H1 (cell line): ENCODE data around the gene SLC12A5. TPM values are rescaled to one million over a fixed set of nuclear protein-coding genes. Genes with fewer than 3 reads are reported as not detected.

Experiments used
- CREB1 ChIP-seq: IDR thresholded peaks from 2 replicates; pipeline ENCODE4 v1.6.1; 2012; ENCODE audit warnings: inconsistent platforms
- EGR1 ChIP-seq: IDR thresholded peaks from 2 replicates; pipeline ENCODE4 v1.6.1; 2011; ENCODE audit warnings: low read depth, low read length, borderline replicate concordance
- EP300 ChIP-seq, 2 experiments: IDR thresholded peaks; 1 replicate in 1 of 2; 2 replicates in 1 of 2; pipeline ENCODE4 v1.6.1; 2011 to 2012; ENCODE audit warnings: low read depth in 2 of 2, low read length in 2 of 2, mild to moderate bottlenecking in 2 of 2, borderline replicate concordance in 1 of 2, inconsistent platforms in 1 of 2, moderate library complexity in 1 of 2
- FOSL1 ChIP-seq: IDR thresholded peaks from 2 replicates; pipeline ENCODE4 v1.6.1; 2011; ENCODE audit warnings: mild to moderate bottlenecking, low read depth, low read length, moderate library complexity; ENCODE audit not compliant: insufficient read depth
- KDM5A ChIP-seq: fragments of 200-600 bp; IDR thresholded peaks from 2 replicates; pipeline ENCODE4 v1.7.1; 2012; ENCODE audit warnings: mild to moderate bottlenecking, low read length, inconsistent platforms, mixed read lengths
- RNF2 ChIP-seq: fragments of 200-900, 300-1000 bp; sonication (generic); IDR thresholded peaks from 2 replicates; pipeline ENCODE4 v1.7.1; 2016; ENCODE audit warnings: borderline replicate concordance, low read depth, mild to moderate bottlenecking, antibody characterized with exemption, low read length; ENCODE audit not compliant: poor library complexity, severe bottlenecking; ENCODE audit errors: missing control alignments
- SIN3A ChIP-seq, 2 experiments: IDR thresholded peaks in 1 of 2; conservative IDR thresholded peaks in 1 of 2; 2 replicates each; pipeline ENCODE4 v1.6.1; 2011 to 2012; ENCODE audit warnings: low read length in 2 of 2, improper control_type of control experiment in 1 of 2, low read depth in 1 of 2, mild to moderate bottlenecking in 1 of 2
- SIRT6 ChIP-seq: IDR thresholded peaks from one replicate; pipeline ENCODE4 v1.7.1; 2012; ENCODE audit warnings: low read length, inconsistent platforms
- SIX5 ChIP-seq: IDR thresholded peaks from 2 replicates; pipeline ENCODE4 v1.6.1; 2011; ENCODE audit warnings: mild to moderate bottlenecking, low read depth, low read length
- SUZ12 ChIP-seq: fragments of 200-600 bp; sonication (generic); IDR thresholded peaks from 2 replicates; pipeline ENCODE4 v1.6.1; 2012; ENCODE audit warnings: mild to moderate bottlenecking, inconsistent platforms, low read length, moderate library complexity, mixed read lengths
- TEAD4 ChIP-seq: IDR thresholded peaks from 2 replicates; pipeline ENCODE4 v1.6.1; 2012; ENCODE audit warnings: low read depth, low read length, inconsistent platforms, mixed read lengths
- polyA plus RNA-seq, 7 experiments: library from polyadenylated mRNA; depleted of rRNA in 3 of 7; stranded (reverse) in 5 of 7; unstranded in 2 of 7; fragments of >200 nt in 5 of 7; fragments of 200-250 nt in 2 of 7; gene quantifications; 1 replicate in 5 of 7; 2 replicates in 1 of 7; 4 replicates in 1 of 7; pipeline versions ENCODE4 v1.2.1 to v1.2.3, GENCODE V29; 2011 to 2013; ENCODE audit warnings: missing spikeins in 2 of 7, mixed read lengths in 2 of 7
- total RNA-seq: library from RNA; stranded (reverse); fragmentation: NEBNext Ultra II Directional; extraction: Animal tissue kit (Norgen Biotek cat#: 25700); gene quantifications from 2 replicates; pipeline ENCODE4 v1.2.1, GENCODE V29; 2021
- TF ChIP-seq, protein P1 (sequence below): fragments of 300-600 bp; sonication (generic); IDR thresholded peaks from 2 replicates; pipeline ENCODE4 v1.7.1; 2012; ENCODE audit warnings: low read length, moderate library complexity, mild to moderate bottlenecking, inconsistent platforms; ENCODE audit not compliant: insufficient replicate concordance

SLC12A5 gene
- total and polyA plus RNA-seq, 2 of the 8 experiments (the other 6 are each of a cell fraction or from before 2014, with no cell fraction given) = 1.9 to 7.3 TPM

DNA sequence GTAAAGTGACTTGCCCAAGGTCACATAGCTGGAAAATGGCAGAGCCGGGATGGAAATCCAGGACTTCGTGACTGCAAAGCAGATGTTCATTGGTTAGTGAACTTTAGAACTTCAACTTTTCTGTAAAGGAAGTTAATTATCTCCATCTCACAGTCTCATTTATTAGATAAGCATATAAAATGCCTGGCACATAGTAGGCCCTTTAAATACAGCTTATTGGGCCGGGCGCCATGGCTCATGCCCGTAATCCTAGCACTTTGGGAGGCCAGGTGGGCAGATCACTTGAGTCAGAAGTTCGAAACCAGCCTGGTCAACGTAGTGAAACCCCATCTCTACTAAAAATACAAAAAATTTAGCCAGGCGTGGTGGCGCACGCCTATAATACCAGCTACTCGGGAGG is 22.1 kb upstream of the SLC12A5 start (continued):
- TF ChIP-seq, protein P1, sequence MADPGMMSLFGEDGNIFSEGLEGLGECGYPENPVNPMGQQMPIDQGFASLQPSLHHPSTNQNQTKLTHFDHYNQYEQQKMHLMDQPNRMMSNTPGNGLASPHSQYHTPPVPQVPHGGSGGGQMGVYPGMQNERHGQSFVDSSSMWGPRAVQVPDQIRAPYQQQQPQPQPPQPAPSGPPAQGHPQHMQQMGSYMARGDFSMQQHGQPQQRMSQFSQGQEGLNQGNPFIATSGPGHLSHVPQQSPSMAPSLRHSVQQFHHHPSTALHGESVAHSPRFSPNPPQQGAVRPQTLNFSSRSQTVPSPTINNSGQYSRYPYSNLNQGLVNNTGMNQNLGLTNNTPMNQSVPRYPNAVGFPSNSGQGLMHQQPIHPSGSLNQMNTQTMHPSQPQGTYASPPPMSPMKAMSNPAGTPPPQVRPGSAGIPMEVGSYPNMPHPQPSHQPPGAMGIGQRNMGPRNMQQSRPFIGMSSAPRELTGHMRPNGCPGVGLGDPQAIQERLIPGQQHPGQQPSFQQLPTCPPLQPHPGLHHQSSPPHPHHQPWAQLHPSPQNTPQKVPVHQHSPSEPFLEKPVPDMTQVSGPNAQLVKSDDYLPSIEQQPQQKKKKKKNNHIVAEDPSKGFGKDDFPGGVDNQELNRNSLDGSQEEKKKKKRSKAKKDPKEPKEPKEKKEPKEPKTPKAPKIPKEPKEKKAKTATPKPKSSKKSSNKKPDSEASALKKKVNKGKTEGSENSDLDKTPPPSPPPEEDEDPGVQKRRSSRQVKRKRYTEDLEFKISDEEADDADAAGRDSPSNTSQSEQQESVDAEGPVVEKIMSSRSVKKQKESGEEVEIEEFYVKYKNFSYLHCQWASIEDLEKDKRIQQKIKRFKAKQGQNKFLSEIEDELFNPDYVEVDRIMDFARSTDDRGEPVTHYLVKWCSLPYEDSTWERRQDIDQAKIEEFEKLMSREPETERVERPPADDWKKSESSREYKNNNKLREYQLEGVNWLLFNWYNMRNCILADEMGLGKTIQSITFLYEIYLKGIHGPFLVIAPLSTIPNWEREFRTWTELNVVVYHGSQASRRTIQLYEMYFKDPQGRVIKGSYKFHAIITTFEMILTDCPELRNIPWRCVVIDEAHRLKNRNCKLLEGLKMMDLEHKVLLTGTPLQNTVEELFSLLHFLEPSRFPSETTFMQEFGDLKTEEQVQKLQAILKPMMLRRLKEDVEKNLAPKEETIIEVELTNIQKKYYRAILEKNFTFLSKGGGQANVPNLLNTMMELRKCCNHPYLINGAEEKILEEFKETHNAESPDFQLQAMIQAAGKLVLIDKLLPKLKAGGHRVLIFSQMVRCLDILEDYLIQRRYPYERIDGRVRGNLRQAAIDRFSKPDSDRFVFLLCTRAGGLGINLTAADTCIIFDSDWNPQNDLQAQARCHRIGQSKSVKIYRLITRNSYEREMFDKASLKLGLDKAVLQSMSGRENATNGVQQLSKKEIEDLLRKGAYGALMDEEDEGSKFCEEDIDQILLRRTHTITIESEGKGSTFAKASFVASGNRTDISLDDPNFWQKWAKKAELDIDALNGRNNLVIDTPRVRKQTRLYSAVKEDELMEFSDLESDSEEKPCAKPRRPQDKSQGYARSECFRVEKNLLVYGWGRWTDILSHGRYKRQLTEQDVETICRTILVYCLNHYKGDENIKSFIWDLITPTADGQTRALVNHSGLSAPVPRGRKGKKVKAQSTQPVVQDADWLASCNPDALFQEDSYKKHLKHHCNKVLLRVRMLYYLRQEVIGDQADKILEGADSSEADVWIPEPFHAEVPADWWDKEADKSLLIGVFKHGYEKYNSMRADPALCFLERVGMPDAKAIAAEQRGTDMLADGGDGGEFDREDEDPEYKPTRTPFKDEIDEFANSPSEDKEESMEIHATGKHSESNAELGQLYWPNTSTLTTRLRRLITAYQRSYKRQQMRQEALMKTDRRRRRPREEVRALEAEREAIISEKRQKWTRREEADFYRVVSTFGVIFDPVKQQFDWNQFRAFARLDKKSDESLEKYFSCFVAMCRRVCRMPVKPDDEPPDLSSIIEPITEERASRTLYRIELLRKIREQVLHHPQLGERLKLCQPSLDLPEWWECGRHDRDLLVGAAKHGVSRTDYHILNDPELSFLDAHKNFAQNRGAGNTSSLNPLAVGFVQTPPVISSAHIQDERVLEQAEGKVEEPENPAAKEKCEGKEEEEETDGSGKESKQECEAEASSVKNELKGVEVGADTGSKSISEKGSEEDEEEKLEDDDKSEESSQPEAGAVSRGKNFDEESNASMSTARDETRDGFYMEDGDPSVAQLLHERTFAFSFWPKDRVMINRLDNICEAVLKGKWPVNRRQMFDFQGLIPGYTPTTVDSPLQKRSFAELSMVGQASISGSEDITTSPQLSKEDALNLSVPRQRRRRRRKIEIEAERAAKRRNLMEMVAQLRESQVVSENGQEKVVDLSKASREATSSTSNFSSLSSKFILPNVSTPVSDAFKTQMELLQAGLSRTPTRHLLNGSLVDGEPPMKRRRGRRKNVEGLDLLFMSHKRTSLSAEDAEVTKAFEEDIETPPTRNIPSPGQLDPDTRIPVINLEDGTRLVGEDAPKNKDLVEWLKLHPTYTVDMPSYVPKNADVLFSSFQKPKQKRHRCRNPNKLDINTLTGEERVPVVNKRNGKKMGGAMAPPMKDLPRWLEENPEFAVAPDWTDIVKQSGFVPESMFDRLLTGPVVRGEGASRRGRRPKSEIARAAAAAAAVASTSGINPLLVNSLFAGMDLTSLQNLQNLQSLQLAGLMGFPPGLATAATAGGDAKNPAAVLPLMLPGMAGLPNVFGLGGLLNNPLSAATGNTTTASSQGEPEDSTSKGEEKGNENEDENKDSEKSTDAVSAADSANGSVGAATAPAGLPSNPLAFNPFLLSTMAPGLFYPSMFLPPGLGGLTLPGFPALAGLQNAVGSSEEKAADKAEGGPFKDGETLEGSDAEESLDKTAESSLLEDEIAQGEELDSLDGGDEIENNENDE = no peak
- no peak for TF ChIP-seq EGR1
- TF ChIP-seq EP300 (IDR thresholded peaks at IDR 0.05; ENCODE audit: borderline replicate concordance in 1 of 2, low read depth in 2 of 2, low read length in 2 of 2) = no peak
- TF ChIP-seq RNF2 = no peak
- no peak for TF ChIP-seq TEAD4
- TF ChIP-seq SIRT6 = no peak
- no peak for TF ChIP-seq CREB1
- no peak for TF ChIP-seq SIN3A (conservative IDR thresholded peaks at IDR 0.05 in 1 of 2, IDR thresholded peaks at IDR 0.05 in 1 of 2; ENCODE audit: low read depth in 1 of 2, low read length in 2 of 2)
- no peak for TF ChIP-seq SUZ12
- no peak for TF ChIP-seq FOSL1
- no peak for TF ChIP-seq SIX5
- no peak for TF ChIP-seq KDM5A
